Prostate gland (tissue), 2 donors: ENCODE data around the gene MAB21L3.
A peak's percentile ranks its signal among the peaks of the same experiment; 100 is the strongest.

Experiments
- POLR2A ChIP-seq: fragments of 450-650 bp; IDR thresholded peaks from one replicate; pipeline ENCODE4 v1.6.1; 2016; ENCODE audit warnings: antibody characterized with exemption, mild to moderate bottlenecking
- POLR2AphosphoS5 ChIP-seq: sonication (generic); formaldehyde crosslinking; IDR thresholded peaks from one replicate; pipeline ENCODE4 v1.6.1; 2017; ENCODE audit warnings: antibody characterized with exemption
- TF ChIP-seq, protein P1 (sequence below), 4 experiments: fragments of 200-600 bp in 2 of 4; fragments of 450-650 bp in 2 of 4; sonication (generic) in 2 of 4; IDR thresholded peaks; 1 replicate in 3 of 4; 2 replicates in 1 of 4; pipeline ENCODE4 v1.5.1; 2016 to 2019; ENCODE audit warnings: antibody characterized with exemption in 4 of 4, mild to moderate bottlenecking in 2 of 4, moderate library complexity in 2 of 4

DNA sequence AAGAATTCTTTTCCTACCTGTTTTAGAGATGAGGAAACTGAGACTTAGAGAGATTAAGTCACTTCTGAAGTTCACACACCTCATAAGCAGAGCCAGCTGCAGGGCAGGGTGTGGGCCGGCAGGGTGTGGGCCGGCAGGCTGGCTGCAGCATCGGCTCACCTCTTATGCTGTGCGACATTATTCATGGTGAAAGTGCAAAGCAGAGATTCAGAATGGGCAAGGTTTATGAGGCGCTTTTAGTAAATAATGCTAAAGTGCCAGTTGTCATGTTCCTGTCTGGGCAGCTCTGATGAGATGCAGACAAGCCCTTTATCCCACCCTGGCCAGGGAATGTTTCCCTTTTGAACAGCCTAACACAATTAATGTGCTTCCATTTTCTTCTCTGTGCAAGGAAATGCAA lies 14.6 kb downstream of the MAB21L3 start:
- TF ChIP-seq POLR2AphosphoS5 (no peak), POLR2A (no peak)
- TF ChIP-seq, protein P1, sequence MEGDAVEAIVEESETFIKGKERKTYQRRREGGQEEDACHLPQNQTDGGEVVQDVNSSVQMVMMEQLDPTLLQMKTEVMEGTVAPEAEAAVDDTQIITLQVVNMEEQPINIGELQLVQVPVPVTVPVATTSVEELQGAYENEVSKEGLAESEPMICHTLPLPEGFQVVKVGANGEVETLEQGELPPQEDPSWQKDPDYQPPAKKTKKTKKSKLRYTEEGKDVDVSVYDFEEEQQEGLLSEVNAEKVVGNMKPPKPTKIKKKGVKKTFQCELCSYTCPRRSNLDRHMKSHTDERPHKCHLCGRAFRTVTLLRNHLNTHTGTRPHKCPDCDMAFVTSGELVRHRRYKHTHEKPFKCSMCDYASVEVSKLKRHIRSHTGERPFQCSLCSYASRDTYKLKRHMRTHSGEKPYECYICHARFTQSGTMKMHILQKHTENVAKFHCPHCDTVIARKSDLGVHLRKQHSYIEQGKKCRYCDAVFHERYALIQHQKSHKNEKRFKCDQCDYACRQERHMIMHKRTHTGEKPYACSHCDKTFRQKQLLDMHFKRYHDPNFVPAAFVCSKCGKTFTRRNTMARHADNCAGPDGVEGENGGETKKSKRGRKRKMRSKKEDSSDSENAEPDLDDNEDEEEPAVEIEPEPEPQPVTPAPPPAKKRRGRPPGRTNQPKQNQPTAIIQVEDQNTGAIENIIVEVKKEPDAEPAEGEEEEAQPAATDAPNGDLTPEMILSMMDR (IDR thresholded peaks at IDR 0.05): peak in 1 of 4 experiments; percentile 15
